Thoracic aorta (tissue), 2 donors: ENCODE measurements around the gene PLXDC2. TPM values are rescaled to one million over a fixed set of nuclear protein-coding genes. Genes with fewer than 3 reads are reported as not detected.

ENCODE experiments used
- ATAC-seq: fragments of 150-250 bp; one replicate; pipeline ENCODE4 v1.8.0; 2017; ENCODE audit warnings: low read depth; ENCODE audit not compliant: insufficient number of reproducible peaks, low FRiP score
- DNase-seq: peaks from one replicate; pipeline ENCODE4 v3.0.0-alpha.2; 2020; ENCODE audit warnings: low spot score
- H3K27ac ChIP-seq, 2 donors: fragments of 200-600 bp; sonication (generic); 1 replicate in 1 of 2; 2 replicates in 1 of 2; pipeline ENCODE4 v1.5.1; 2016; ENCODE audit warnings: mild to moderate bottlenecking in 2 of 2, moderate library complexity in 2 of 2
- H3K27me3 ChIP-seq: fragments of 200-600 bp; sonication (generic); replicated peaks from 2 replicates; pipeline ENCODE4 v1.6.0; 2016; ENCODE audit warnings: mild to moderate bottlenecking; ENCODE audit not compliant: insufficient read depth
- H3K36me3 ChIP-seq: fragments of 200-600 bp; sonication (generic); one replicate; pipeline ENCODE4 v1.5.1; 2016
- H3K4me1 ChIP-seq, 2 donors: fragments of 200-600 bp; sonication (generic); 1 replicate in 1 of 2; 2 replicates in 1 of 2; pipeline versions ENCODE4 v1.5.1 to v1.6.0; 2016; ENCODE audit warnings: low read depth in 2 of 2, mild to moderate bottlenecking in 1 of 2; ENCODE audit not compliant: control insufficient read depth in 1 of 2
- H3K4me3 ChIP-seq: fragments of 200-600 bp; sonication (generic); 2 replicates; pipeline ENCODE4 v1.5.1; 2016; ENCODE audit warnings: mild to moderate bottlenecking
- H3K9me3 ChIP-seq: fragments of 200-600 bp; sonication (generic); 2 replicates; pipeline ENCODE4 v1.5.1; 2016
- CTCF ChIP-seq: fragments of 200-600 bp; sonication (generic); IDR thresholded peaks from one replicate; pipeline ENCODE4 v1.5.1; 2019; ENCODE audit warnings: antibody characterized with exemption
- total RNA-seq, 2 donors: library from RNA; depleted of rRNA; stranded (reverse); fragments of >200 nt; gene quantifications; one replicate each; pipeline versions ENCODE4 v1.1.0 to v1.2.3, GENCODE V29; 2016

The PLXDC2 gene
- total RNA-seq, 2 donors from 2014 or later, result 105 to 155 TPM

GRCh38 chr10:19788075-19788686 is 28.1 kb upstream of the PLXDC2 start:
- Histone ChIP-seq H3K27me3 (no peaks in the 10 kb centered on the region), H3K36me3 (no peaks in the 10 kb centered on the region), H3K4me3 (peak overlapping the region; percentile 47), H3K9me3 (no peaks in the 10 kb centered on the region), H3K27ac (no peak overlapping the region), H3K4me1 (peaks cover 10% of the 10 kb centered on the region in 2 donors)
- DNase-seq (no peak), ATAC-seq (no peak)
- peak; percentile 68 for TF ChIP-seq CTCF

GRCh38 chr10:19788902-19789301 is 27.3 kb upstream of the PLXDC2 start:
- Histone ChIP-seq H3K4me1 (peaks cover 10% of the 10 kb centered on the region in 2 donors), H3K9me3 (no peaks in the 10 kb centered on the region), H3K36me3 (no peaks in the 10 kb centered on the region), H3K27me3 (no peaks in the 10 kb centered on the region), H3K4me3 (no peak overlapping the region), H3K27ac (no peak overlapping the region)
- TF ChIP-seq CTCF, result no peak
- ATAC-seq, result no peak
- DNase-seq, result no peak

DNA sequence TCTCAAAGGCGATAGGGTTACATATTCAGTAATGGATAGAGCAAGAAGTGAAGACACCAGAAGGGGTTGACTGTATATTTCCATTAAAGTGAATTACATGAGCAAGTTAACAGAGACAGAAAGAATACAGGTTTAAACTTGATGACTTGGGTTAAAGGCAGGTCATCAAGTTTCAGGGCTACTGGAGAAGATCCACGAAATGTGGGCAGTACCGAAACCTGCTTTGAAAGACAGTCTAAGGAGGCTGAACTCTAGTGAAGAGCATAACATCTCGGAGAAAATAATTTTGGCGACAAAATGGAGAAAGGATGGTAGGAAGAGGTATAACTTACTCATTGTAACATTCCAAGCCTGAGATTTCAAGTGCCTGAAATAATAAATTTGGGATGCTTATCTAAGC is 26.6 kb upstream of the PLXDC2 start:
- no peak for TF ChIP-seq CTCF
- H3K27me3 ChIP-seq, result no peaks in the 10 kb centered on the region
- H3K27ac ChIP-seq, result no peak overlapping the region
- H3K4me3 ChIP-seq, result no peak overlapping the region
- no peaks in the 10 kb centered on the region for H3K36me3 ChIP-seq
- no peaks in the 10 kb centered on the region for H3K9me3 ChIP-seq
- ATAC-seq, result no peak
- peaks cover 10% of the 10 kb centered on the region in 2 donors for H3K4me1 ChIP-seq
- no peak for DNase-seq

GRCh38 chr10:19791032-19791431 is 25.2 kb upstream of the PLXDC2 start:
- H3K4me1 ChIP-seq, result peaks cover 10% of the 10 kb centered on the region in 2 donors
- no peaks in the 10 kb centered on the region for H3K36me3 ChIP-seq
- no peaks in the 10 kb centered on the region for H3K9me3 ChIP-seq
- DNase-seq (no peak), ATAC-seq (peak; percentile 65)
- H3K27me3 ChIP-seq, result no peaks in the 10 kb centered on the region
- no peak overlapping the region for H3K27ac ChIP-seq
- no peak overlapping the region for H3K4me3 ChIP-seq
- TF ChIP-seq CTCF, result no peak

DNA sequence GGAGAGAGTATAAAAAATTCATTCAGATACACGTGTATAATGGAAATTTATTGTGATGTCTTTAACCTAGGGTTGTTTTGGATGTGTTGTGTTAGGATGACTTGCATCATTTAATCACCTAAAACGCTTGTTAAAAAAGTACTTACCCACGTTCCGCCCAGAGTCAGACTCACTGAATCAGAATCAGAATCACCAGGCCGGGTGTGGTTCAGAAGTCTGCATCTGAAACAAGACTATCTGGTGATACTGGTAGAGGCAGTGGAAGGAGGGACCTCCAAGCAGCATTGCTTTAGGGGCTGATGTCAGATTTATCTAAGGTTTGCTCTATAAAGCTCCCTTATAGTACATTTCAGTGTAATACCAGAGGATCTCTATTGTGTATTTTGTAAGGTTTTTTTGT is 20.5 kb upstream of the PLXDC2 start:
- Histone ChIP-seq H3K9me3 (no peaks in the 10 kb centered on the region), H3K36me3 (no peaks in the 10 kb centered on the region), H3K4me3 (no peak overlapping the region), H3K27me3 (no peaks in the 10 kb centered on the region), H3K4me1 (peaks cover 5 to 15% of the 10 kb centered on the region in 2 donors), H3K27ac (no peak overlapping the region)
- TF ChIP-seq CTCF, result no peak
- no peak for ATAC-seq
- no peak for DNase-seq
